Measurements from ENCODE around the gene TRIM63. TPM values are rescaled to one million over a fixed set of nuclear protein-coding genes. Genes with fewer than 3 reads are reported as not detected.

Gene TRIM63
- total RNA-seq, 1 experiment from 2014 or later: not detected

- TF ChIP-seq, protein P1, sequence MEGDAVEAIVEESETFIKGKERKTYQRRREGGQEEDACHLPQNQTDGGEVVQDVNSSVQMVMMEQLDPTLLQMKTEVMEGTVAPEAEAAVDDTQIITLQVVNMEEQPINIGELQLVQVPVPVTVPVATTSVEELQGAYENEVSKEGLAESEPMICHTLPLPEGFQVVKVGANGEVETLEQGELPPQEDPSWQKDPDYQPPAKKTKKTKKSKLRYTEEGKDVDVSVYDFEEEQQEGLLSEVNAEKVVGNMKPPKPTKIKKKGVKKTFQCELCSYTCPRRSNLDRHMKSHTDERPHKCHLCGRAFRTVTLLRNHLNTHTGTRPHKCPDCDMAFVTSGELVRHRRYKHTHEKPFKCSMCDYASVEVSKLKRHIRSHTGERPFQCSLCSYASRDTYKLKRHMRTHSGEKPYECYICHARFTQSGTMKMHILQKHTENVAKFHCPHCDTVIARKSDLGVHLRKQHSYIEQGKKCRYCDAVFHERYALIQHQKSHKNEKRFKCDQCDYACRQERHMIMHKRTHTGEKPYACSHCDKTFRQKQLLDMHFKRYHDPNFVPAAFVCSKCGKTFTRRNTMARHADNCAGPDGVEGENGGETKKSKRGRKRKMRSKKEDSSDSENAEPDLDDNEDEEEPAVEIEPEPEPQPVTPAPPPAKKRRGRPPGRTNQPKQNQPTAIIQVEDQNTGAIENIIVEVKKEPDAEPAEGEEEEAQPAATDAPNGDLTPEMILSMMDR (conservative IDR thresholded peaks at IDR 0.05): no peak
- no peak overlapping the region for H3K56ac ChIP-seq (ENCODE audit: insufficient read length, low read depth, low read length)
- H3K79me1 ChIP-seq (ENCODE audit: insufficient read depth, low read depth, low read length, poor library complexity, severe bottlenecking): no peaks in the 10 kb centered on the region
- no peak overlapping the region for H2AK5ac ChIP-seq (ENCODE audit: insufficient read length, low read length)
- H3K36me3 Mint-ChIP-seq (ENCODE audit: insufficient read depth in 1 of 3, low read depth in 3 of 3): no peaks in the 10 kb centered on the region
- no peak overlapping the region; a peak in 1 of 7 replicates for H3K27ac Mint-ChIP-seq
- no peak overlapping the region for H3T11ph ChIP-seq (ENCODE audit: low read length)
- H4K20me1 ChIP-seq (ENCODE audit: control insufficient read depth, insufficient read depth, insufficient read length): no peaks in the 10 kb centered on the region
- peaks cover 1% of the 10 kb centered on the region for H3K27me3 Mint-ChIP-seq (ENCODE audit: low read depth)
- no peak overlapping the region for H3K4me2 ChIP-seq (ENCODE audit: insufficient read depth, insufficient read length, low read length)
- H3K23me2 ChIP-seq (ENCODE audit: insufficient read length, low read depth, low read length, poor library complexity, severe bottlenecking): no peaks in the 10 kb centered on the region
- no peak overlapping the region for H3K27ac ChIP-seq (ENCODE audit: insufficient read length, low read depth, low read length)
- no peak overlapping the region for H3K9ac ChIP-seq (ENCODE audit: extremely low read depth, insufficient read length, low read length)
- H3K23ac ChIP-seq (ENCODE audit: insufficient read length, low read depth, low read length): no peak overlapping the region
- H2AFZ ChIP-seq (ENCODE audit: low read length): no peak overlapping the region
- no peak overlapping the region for H2BK5ac ChIP-seq (ENCODE audit: insufficient read length, low read length)
- H3K14ac ChIP-seq (ENCODE audit: insufficient read depth, low read length): no peak overlapping the region
- no peak overlapping the region for H4K91ac ChIP-seq (ENCODE audit: insufficient read length, low read depth, low read length)
- no peak overlapping the region for H2BK15ac ChIP-seq (ENCODE audit: low read depth, low read length)
- no peak for DNase-seq
- no peak overlapping the region for H2BK120ac ChIP-seq (ENCODE audit: low read depth, low read length, poor library complexity, severe bottlenecking)
- no peak overlapping the region for H4K5ac ChIP-seq (ENCODE audit: insufficient read length, low read depth, low read length)
- H4K8ac ChIP-seq (replicated peaks; ENCODE audit: insufficient read length, low read depth, low read length): no peak overlapping the region
- H3K9me3 Mint-ChIP-seq: no peaks in the 10 kb centered on the region
- H2BK12ac ChIP-seq (ENCODE audit: insufficient read length, low read depth, low read length): no peak overlapping the region
- no peaks in the 10 kb centered on the region for H3K9me3 ChIP-seq (ENCODE audit: control insufficient read depth, low read depth, low read length)
- no peak overlapping the region for H3K4me3 Mint-ChIP-seq
- no peak overlapping the region for H3K4ac ChIP-seq (ENCODE audit: low read depth, low read length)
- H3K4me1 ChIP-seq (ENCODE audit: insufficient read depth, low read length): no peaks in the 10 kb centered on the region
- H2BK20ac ChIP-seq (ENCODE audit: low read depth, low read length, poor library complexity, severe bottlenecking): no peak overlapping the region
- H3K18ac ChIP-seq (ENCODE audit: insufficient read length, low read depth, low read length): no peak overlapping the region
- no peaks in the 10 kb centered on the region for H3K27me3 ChIP-seq (ENCODE audit: insufficient read depth, low read length)
- H3K79me2 ChIP-seq (ENCODE audit: insufficient read depth, low read length): no peaks in the 10 kb centered on the region
- H3K4me1 Mint-ChIP-seq: peaks cover 9 to 23% of the 10 kb centered on the region in 2 experiments
- no CpG with 5 or more reads among the region's 5 CpGs for WGBS (ENCODE audit: extremely low coverage, insufficient read length, low lambda C conversion rate)
These were observed 41.9 kb downstream of the TRIM63 start for GRCh38 chr1:26025517-26025916.
